CD4-positive, alpha-beta T cell treated with Interleukin-1 beta for 1 hour (primary cell): ENCODE results near the gene DMXL2.
"Not testable (repeated sequence)": the region's sequence is repeated elsewhere in the genome, so short reads cannot be mapped to it uniquely, and the experiment has no call there.

ENCODE experiments used
- DNase-seq, 2 donors: peaks; one replicate each; pipeline ENCODE4 v3.0.0-alpha.2; 2020 to 2022

Gene DMXL2

DNA sequence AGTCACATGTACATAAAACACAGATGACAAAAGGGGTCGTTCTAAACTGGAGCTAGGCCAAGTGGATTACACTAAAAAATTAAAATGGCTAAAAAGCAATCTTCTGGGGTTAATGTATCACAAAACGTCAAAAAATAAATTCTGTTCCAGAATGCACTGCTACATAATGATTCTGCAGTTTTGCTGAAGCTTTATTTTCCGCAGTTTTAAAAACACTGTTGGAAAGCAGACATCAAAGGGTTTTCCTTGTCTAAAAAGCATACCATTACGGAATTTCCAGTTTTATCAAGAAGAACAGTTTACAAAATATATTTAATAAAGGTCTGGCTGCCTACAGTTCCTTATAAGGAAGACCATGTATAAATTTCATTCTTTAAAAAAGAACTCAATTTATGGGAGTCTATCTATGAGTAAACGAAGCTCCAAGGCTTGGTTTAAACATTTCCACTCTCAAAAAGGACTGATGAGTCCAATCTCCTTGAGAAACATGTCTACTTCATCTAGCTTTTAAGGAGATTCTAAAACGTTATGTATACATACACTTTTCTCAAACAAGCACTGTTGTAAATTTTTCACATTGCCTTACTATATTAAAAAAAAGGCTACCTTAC is 1.3 kb downstream of the DMXL2 start:
- no peak for DNase-seq

DNA sequence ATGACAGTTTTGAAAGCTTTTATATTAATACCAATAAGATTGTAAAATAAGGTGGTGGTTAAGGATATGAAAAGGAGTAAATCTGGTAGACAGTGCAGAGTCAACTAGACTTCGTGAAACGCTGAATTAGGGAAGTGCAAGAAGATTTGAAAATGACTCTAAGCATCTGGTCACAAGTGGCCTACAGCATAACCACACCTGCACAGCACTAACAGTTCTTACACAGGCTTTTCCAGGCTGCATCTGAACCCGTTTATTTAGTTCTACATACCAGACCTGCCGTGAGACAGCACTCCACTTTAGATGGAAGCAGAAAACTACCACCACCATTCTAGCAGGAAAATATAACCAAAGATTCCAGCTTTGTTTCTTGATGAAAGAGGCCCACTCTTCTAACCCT is 1.9 kb downstream of the DMXL2 start:
- peak in 1 of 2 donors; percentile 15 for DNase-seq

DNA sequence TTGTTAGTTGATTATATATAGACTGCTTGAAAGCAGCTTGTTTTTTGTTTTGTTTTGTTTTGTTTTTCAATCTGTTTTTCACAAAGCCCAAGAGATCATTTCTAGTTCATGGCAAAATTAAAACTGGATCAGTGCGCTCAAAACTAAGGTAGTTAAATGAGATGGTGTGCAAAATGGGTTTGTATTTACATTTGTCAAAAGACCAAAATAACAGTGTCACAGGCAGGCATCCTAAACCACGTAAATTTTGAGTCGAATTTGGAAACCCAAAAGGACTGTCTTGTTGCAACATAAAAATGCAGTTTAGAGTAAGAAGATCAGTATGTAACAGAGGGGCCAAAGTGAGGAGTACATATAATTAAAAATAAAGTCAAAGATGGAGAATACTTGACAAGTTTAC is 2.4 kb downstream of the DMXL2 start:
- no peak for DNase-seq

DNA sequence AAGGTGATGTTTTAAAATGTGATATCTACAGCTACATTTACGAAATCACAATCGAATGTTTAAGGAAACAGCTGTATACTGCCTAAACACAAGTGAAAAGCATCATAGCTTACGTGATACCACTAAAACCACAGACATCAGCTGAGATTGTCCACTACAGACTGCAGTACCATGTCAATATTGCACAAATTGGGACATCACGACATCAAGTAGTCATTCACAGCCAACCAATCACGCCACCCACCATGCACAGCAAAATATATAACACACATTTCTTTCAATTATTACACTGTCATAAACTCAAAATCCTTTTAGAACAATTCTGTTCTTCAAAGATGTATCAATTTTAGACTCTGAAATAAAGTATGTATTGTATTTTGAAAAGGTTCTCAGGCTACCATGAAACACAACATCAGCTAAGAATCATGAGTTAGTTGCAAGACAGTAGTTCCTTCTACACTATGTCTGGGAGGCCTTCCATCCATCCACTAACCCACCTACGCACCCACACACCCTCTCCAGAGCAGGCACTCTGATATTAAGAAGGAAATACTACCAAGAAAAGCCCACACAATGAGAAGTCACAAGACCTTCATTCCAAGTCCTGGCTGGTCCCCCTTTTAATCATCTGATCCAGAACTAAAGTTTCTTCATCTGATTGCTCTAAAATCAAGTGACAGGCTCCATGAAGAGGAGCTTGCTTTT is 3.1 kb downstream of the DMXL2 start:
- peak in 1 of 2 donors; percentile 55 for DNase-seq

DNA sequence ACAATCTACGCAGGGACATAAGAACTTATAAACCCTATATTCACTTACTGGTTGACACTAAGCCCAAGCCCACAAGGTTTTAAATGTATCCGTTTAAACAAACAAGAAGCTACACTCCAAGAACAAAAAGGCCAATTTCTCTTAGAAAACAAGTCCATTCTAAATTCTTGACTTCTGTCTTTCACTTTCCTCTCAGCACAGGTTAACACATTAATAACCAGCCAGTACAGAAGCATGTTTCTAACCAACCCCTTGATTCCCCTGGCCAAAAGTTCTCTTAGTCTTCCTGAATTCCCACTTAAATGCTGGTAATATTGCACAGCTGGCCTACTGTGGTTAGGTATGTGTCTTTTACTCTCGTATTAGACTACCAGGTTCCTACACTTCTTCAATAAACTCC is 4.7 kb downstream of the DMXL2 start:
- no peak for DNase-seq

DNA sequence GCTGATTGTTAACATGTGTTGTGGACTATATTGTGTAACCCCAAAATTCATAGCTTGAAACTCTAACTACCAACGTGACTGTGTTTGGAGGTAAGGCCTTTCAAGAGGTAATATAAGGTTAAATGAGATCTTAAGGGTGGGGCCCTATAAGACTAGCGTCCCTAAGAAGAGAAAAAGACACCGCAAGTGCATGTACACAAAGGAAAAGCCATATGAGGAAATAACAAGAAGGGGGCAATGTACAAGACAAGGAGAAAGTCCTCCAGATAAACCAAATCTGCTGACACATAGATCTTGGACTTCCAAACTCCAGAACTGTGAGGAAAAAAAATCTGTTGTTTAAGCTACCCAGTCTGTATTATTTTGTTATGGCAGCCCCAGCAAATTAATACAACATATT is 8.6 kb downstream of the DMXL2 start:
- no peak for DNase-seq

DNA sequence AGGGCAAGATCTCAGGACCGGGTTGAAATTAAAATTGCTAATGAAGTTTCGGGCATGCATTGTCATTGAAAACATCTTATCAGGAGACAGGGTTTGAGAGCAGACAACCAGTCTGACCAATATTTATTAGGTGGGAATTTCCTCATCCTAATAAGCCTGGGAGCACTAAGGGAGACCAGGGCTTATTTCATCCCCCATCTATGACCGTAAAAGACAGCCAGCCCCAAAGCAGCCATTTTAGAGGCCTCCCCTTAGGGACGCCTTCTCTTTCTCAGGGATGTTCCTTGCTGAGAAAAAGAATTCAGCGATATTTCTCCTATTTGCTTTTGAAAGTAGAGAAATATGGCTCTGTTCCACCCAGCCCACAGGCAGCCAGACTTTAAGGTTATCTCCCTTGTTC is 9.9 kb downstream of the DMXL2 start:
- DNase-seq = not testable (repeated sequence)

DNA sequence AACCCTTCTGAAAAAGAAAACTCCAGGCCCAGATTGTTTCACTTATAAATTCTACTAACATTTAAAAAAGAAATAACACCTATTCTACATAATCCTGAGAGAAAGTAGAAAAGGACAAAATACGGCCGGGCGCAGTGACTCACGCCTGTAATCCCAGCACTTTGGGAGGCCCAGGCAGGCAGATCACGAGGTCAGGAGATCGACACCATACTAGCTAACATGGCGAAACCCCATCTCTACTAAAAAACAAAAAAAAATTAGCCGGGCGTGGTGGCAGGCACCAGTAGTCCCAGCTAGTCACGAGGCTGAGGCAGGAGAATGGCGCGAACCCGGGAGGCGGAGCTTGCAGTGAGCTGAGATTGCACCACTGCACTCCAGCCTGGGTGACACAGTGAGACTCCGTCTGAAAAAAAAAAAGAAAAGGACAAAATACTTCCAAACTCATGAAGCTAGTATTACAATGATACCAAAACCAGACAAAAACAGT is 19.1 kb downstream of the DMXL2 start:
- not testable (repeated sequence) for DNase-seq

DNA sequence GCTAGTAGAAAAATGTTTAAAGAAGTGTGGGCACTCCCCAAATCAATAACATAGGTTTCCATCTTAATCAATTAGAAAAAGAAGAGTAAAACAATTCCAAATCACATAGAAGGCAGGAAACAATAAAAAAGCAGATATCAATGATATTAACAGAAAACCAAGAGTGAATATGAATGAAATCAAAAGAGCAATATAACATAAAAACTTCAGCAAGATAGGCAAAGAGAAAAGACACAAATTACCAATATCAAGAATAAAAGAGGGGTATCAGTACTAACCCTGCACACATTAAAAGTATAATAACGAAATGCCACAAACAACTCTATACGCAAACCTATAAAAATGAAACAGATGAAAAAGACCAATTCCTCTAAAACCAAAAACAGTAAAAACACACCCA is 19.6 kb downstream of the DMXL2 start:
- DNase-seq = no peak

DNA sequence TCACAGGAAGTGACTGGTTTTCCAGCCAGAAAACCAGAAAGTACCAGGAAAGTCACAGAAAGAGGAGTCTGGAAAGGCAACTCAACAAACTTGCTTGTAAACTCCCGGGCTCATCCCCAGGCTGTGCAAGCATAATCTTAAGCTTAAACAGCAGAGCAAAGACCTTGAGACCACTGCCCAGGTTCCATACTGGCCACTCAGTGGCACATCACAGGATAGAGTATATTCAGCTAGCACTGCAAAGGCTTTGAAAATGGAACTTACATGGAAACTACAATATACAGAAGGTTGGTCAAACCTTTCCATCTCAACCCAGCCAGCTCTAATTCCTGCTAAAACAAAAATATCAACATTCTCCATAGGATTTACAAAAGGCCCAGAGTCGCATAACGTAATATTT is 20.1 kb downstream of the DMXL2 start:
- DNase-seq = no peak

DNA sequence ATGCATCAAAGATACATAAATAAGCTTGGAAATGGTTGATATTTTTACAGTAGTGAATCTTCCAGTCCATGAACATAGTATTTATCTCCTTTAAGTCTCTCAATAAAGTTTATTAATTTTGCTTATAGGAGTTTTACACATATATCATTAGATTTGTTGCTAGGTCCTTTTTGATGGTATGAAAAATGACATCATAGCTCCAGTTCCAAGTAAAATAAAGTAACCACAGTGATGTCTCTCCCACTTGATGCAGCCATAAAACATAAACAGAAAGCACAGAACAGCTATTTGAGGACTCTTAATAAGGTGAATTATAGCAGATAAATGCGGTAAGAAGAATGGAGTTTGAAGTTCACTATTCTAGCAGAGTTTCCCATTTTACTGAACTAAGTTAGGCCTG is 20.8 kb downstream of the DMXL2 start:
- DNase-seq = no peak

DNA sequence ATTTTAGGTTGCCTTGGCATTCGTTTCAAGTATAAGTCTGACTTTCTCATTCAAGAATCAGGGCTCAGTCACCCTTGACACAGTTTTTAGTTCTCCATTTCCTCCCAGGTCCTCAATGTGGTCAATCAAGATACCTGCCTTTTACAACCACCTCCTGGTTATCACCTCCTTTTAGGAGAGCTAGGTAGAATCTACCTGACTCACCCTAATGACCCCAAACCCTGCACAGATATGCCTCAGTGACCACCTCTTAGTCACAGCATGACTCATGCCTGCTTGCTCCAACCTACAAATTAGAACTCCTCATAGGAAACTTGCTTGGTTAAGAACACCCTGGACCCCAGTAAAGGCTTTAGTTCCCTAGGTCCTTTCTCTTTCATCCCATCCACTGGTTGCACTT is 22.5 kb downstream of the DMXL2 start:
- DNase-seq = no peak

DNA sequence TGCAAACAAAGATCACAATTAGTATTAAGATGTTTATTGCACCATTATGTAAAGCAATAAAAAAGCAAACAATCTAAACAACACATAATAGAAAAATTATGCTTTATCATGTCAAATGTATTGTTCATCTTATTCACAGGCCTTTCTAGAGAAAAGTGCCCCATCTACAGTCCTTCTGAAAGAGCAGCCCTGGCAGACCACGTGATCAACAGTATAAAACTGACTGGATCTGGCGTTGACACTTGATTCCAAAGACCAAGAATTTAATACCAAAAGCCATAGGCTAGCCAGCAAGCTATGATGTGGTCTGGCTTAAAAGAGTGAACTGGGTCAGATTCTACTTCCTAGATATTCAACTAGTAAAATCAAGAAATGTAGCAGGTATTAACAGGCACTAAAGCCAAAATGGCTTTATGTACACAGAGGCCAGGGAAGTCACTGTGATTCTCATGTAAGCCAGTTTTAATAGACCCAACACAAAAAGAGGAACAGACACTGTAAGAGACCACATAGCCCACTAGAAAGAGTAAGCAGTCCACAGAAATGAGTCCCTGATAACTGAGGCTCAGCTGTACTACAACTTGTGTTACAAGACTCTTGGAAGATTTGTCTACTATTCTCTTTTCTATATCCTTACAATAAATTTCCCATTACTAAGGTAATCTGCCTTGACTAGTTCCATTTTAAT is 32.5 kb downstream of the DMXL2 start:
- DNase-seq = no peak

DNA sequence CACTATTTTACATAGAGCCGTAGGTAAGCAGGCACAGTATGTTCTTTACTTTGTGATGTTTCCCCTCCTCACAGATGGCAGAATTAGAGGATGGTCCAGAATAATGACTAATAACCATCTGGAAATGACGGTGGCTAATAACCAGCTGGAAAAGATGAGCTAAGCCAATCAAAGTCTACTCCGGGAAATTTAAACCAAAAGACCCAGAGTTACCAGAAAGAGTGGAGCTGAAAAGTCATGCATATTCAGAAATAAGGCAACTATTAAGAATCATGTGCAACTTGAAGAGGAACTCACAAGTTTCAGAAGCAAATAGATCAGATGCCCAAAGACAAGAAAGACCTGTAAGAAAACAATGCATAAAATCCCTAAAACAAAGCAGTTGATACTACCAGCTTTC is 33.6 kb downstream of the DMXL2 start:
- DNase-seq = no peak

DNA sequence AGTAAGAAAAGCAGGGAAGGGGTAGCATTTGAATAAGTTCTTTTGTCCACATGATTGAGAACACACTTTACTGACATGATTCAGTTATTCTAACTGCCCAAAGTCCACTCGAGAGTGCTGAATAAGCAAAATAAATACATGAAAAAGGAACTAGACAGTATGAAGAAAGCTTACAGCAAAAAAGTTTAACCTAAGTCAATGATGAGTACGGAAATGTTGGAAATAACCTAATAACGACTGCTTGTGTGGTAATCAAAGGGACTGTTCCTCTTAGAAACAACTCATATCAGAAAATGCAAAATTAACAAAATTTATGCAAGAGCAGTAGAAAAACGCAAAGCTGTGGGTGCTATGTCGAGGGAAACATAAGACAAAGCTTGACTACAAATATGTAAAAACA is 36.6 kb downstream of the DMXL2 start:
- DNase-seq = peak in 1 of 2 donors; percentile 2

DNA sequence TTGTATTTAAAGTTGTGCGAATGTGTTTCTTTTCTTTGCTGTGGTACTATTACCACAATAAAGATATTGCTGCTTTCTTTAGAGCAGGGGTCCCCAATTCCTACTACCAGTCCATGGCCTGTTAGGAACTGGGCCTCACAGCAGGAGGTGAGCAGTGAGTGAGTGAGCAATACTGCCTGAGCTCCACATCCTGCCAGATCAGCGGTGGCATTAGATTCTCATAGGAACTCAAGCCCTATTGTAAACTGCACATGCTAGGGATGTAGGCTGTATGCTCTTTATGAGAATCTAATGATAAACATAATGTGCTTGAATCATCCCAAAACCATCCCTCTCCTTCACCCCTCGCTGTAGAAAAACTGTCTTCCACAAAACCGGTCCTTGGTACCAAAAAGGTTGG is 41.6 kb downstream of the DMXL2 start:
- DNase-seq = no peak

DNA sequence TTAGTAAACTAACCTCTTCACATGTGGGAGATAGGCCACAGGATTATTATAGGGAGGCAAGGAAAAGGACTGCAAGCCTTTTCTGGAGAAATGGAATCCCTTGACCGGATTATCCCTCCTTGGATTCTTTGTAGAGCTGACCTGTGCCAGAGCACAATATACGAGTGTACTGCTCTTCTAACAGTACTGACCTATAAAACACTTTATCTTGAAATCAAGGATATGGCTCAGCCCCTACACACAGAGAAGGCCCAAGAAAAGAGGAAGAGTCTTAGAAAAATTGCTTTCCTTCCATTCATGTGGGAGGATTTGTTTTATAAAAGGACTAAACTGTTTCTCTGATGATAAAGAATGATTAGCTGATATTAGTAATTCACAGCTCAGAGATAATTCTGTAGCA is 42.2 kb downstream of the DMXL2 start:
- DNase-seq = no peak

DNA sequence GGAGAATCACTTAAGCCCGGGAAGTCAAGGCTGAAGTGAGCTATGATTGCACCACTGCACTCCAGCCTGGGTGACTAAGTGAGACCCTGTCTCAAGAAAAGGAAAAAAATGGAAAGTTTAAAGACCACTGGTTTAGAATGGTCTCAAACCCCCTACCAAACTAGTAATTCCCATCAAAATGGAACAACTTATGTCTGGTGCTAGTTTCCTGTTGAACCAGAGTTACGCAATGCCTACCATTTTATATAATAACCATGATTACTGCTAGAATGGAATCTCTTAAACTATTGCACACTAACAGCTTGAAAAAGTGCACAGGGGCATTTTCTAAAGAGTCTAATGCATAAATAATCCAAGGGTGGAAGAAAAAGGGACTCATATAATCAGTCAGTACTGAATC is 43.6 kb downstream of the DMXL2 start:
- no peak for DNase-seq

DNA sequence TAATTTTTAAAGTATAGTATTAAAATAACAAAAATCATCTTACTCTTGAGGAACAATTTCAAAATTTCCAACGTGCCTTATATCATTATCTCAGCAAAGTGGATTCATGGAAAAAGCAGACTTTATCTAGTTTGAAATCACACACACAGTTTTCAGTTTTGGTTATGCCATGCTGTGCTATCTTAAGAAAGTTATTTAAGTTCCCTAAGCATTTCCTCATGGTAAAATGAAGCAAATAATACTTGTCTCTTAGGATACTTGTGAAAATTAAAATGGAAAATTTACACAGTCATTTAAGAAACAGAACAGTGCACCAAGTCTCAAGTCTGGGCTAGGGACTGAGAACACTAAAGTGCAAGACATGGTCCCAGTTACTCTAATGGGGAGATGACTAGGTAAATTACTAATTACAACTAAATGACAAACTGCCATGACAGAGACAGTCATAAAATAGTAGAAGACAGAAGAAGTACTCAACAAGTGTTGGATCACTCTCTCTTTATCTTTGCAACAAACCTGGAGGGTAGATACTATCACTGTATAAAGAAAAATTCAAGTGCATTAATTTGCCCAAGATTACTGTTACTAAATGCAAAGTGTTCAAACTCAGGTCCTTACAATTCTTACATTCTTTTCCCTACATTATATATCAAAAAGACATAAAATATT is 44.8 kb downstream of the DMXL2 start:
- DNase-seq = no peak

DNA sequence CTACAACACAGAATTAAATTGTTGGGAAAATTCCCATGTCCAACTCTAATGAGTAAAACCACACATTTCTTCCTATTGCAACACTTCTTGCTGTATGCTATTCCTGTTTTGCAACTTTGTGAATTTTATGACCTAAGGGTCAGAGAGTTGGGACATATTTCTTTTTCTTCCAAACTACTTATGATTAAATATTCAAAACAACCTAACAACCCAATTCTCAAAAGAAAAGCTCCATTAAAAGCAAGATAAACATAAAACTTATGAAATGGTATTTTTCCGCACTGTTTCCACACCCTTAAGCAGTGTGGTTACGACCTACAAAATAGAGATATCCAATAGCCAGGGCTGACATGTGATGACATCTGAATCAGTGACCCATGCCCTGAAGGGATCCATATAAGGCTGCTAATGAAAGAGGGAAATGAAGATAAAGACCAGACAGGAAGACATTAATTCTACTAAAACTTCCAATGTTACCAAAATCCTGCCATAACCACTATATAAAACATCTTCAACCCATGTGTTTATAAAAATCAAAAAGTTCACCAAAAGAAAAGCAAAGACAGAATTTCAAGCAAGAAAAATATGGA is 45.6 kb downstream of the DMXL2 start:
- DNase-seq = peak in 1 of 2 donors; percentile 45

DNA sequence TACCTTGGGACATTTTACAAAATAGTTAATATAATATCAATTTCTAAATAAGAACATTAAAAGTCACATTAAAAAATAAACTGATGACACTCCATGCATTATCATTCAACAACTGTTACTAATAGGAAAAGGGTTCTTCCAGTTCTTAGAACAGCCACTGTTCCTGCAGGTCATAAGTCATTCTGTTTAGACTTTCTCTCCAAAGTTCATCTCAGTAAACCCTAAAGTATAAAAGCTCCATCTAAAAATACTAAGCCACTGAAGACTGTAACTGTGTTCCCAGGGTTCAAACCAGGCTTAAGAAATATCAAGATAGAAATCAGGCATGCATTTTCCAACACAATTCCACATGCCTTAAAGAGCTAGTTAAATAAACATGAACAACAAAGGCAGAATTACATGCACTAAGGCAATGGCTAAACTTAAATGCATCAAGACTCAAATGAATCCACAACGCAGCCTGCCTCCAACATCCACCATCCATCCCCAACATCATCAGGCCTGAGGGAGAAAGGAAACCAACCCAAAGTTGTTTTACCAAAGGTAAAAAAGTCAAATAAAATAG is 46.2 kb downstream of the DMXL2 start:
- no peak for DNase-seq

DNA sequence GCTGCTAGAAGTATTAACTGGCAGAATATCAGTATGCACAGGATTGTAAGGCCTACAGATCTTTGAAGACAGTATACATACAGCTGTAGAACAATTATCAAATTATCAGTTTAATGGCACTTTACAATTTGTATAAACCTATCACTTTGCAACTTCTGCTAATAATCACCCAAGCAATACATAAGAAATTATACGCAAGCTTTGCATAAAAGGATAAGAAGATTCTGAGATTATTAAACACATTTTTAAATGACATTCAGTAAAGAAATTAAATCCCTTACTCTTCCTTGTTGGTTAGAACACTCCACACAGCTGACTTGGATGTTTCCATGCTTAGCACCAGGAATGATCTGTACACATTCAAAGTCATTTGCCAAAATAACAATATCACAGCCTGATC is 46.8 kb downstream of the DMXL2 start:
- DNase-seq = no peak

DNA sequence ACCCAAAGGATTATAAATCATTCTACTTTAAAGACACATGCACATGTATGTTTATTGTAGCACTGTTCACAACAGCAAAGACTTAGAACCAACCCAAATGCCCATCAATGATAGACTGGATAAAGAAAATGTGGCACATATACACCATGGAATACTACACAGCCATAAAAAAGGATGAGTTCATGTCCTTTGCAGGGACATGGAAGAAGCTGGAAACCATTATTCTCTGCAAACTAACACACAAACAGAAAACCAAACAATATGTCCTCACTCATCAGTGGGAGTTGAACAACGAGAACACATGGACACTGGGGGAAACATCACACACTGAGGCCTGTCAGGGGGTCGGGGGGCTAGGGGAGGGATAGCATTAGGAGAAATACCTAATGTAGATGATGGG is 49.2 kb downstream of the DMXL2 start:
- not testable (repeated sequence) for DNase-seq
